Lung (tissue), 12 donors: ENCODE results near the gene FBXW12. TPM values are rescaled to one million over a fixed set of nuclear protein-coding genes. Genes with fewer than 3 reads are reported as not detected.

ENCODE experiments used
- ATAC-seq: fragments of 200-7000 bp; cut with Tn5 transposase; one replicate; pipeline ENCODE4 v1.9.1; 2020; ENCODE audit warnings: moderate number of reproducible peaks; ENCODE audit not compliant: insufficient read depth, low FRiP score
- DNase-seq, 3 donors: peaks; one replicate each; pipeline ENCODE4 v3.0.0-alpha.2; 2013 to 2017
- H3K27ac ChIP-seq, 2 donors: one replicate each; pipeline ENCODE4 v1.5.1; 2013; ENCODE audit warnings: mild to moderate bottlenecking in 2 of 2, moderate library complexity in 2 of 2, control low read depth in 1 of 2, inconsistent platforms in 1 of 2, low read depth in 1 of 2, low read length in 1 of 2
- H3K27me3 ChIP-seq, 3 donors: one replicate each; pipeline ENCODE4 v1.5.1; 2013; ENCODE audit warnings: low read length in 2 of 3; ENCODE audit not compliant: control insufficient read depth in 3 of 3, insufficient read depth in 3 of 3
- H3K36me3 ChIP-seq, 4 donors: one replicate each; pipeline ENCODE4 v1.5.1; 2013; ENCODE audit warnings: low read length in 4 of 4, mild to moderate bottlenecking in 1 of 4, moderate library complexity in 1 of 4; ENCODE audit not compliant: control insufficient read depth in 4 of 4, insufficient read depth in 4 of 4
- H3K4me1 ChIP-seq, 5 donors: one replicate each; pipeline ENCODE4 v1.5.1; 2013; ENCODE audit warnings: low read length in 5 of 5, mild to moderate bottlenecking in 2 of 5, moderate library complexity in 1 of 5; ENCODE audit not compliant: control insufficient read depth in 5 of 5, insufficient read depth in 5 of 5
- H3K4me3 ChIP-seq: one replicate; pipeline ENCODE4 v1.5.1; 2013; ENCODE audit warnings: mild to moderate bottlenecking, control low read depth, moderate library complexity
- H3K9ac ChIP-seq, 2 donors: one replicate each; pipeline ENCODE4 v1.5.1; 2013; ENCODE audit warnings: low read length in 2 of 2, control low read depth in 1 of 2; ENCODE audit not compliant: insufficient read depth in 1 of 2
- H3K9me3 ChIP-seq, 4 donors: one replicate each; pipeline ENCODE4 v1.5.1; 2013; ENCODE audit warnings: low read length in 3 of 4, mild to moderate bottlenecking in 1 of 4, moderate library complexity in 1 of 4; ENCODE audit not compliant: control insufficient read depth in 4 of 4, insufficient read depth in 3 of 4
- CTCF ChIP-seq: IDR thresholded peaks from 2 replicates; pipeline ENCODE4 v1.5.1; 2012; ENCODE audit warnings: mild to moderate bottlenecking; ENCODE audit errors: control extremely low read depth, extremely low read depth
- WGBS, 2 donors: extraction: QIAGEN DNeasy Blood & Tissue Kit; methylation state at CpG; one replicate each; pipeline ENCODE4 v1.1.7; 2013; 5-methylcytosine and 5-hydroxymethylcytosine counted together
- polyA plus RNA-seq, 2 donors: library from polyadenylated mRNA; stranded (reverse); fragments of 200-250 nt; gene quantifications; one replicate each; pipeline ENCODE4 v1.2.1, GENCODE V29; 2013
- total RNA-seq, 2 donors: library from RNA; depleted of rRNA in 1 of 2; stranded (reverse); fragments of >200 nt in 1 of 2; gene quantifications; one replicate each; pipeline ENCODE4 v1.2.1, GENCODE V29; 2014 to 2021
- donor health status: control.
- donor health status: control.
- donor health status: Bipolar disorder and iron deficiency.
- donor health status: healthy.
- donor health status: DM: yes; HTN: yes; CAD: no.

The FBXW12 gene
- total and polyA plus RNA-seq, 4 donors = not detected

GRCh38 chr3:48423241-48423882 is 51.3 kb downstream of the FBXW12 start:
- H3K9ac ChIP-seq = no peak overlapping the region
- peaks cover 0 to 30% (median 6%) of the 10 kb centered on the region in 4 donors for H3K36me3 ChIP-seq
- no peak for TF ChIP-seq CTCF
- H3K27me3 ChIP-seq = no peaks in the 10 kb centered on the region
- DNase-seq (no peak), ATAC-seq (no peak)
- H3K4me1 ChIP-seq = peaks cover 0 to 38% (median 22%) of the 10 kb centered on the region in 5 donors
- no peak overlapping the region for H3K27ac ChIP-seq
- H3K4me3 ChIP-seq = no peak overlapping the region
- no peaks in the 10 kb centered on the region for H3K9me3 ChIP-seq
- 87 to 89% methylated on average over 25 of the region's 25 CpGs for WGBS, 2 donors

GRCh38 chr3:48423883-48424695 is 52.1 kb downstream of the FBXW12 start:
- no peak for DNase-seq
- H3K4me1 ChIP-seq = peaks cover 0 to 40% (median 23%) of the 10 kb centered on the region in 5 donors
- TF ChIP-seq CTCF = no peak
- no peaks in the 10 kb centered on the region for H3K27me3 ChIP-seq
- ATAC-seq = no peak
- H3K27ac ChIP-seq = no peak overlapping the region
- H3K4me3 ChIP-seq = no peak overlapping the region
- H3K36me3 ChIP-seq = peaks cover 0 to 25% (median 4%) of the 10 kb centered on the region in 4 donors
- no peaks in the 10 kb centered on the region for H3K9me3 ChIP-seq
- H3K9ac ChIP-seq = peak overlapping the region in 1 of 2 donors; percentile 32
- 85 to 88% methylated on average over 27 of the region's 27 CpGs for WGBS, 2 donors

- peaks cover 0 to 44% (median 24%) of the 10 kb centered on the region in 5 donors for H3K4me1 ChIP-seq
- H3K27me3 ChIP-seq = no peaks in the 10 kb centered on the region
- peak; percentile 71 to 80 (median 80) for DNase-seq
- no peak overlapping the region for H3K4me3 ChIP-seq
- no peak for TF ChIP-seq CTCF
- H3K9me3 ChIP-seq = no peaks in the 10 kb centered on the region
- no peak for ATAC-seq
- H3K36me3 ChIP-seq = peaks cover 0 to 18% (median 4%) of the 10 kb centered on the region in 4 donors
- 58 to 85% methylated on average over 13 of the region's 13 CpGs for WGBS, 2 donors
- H3K27ac ChIP-seq = peak overlapping the region; percentile 17 to 66
- peak overlapping the region; percentile 37 to 58 for H3K9ac ChIP-seq
Measured at GRCh38 chr3:48425281-48425812, 53.3 kb downstream of the FBXW12 start.
